ENCODE results near the gene TBL1X. TPM values are rescaled to one million over a fixed set of nuclear protein-coding genes. Genes with fewer than 3 reads are reported as not detected.

The TBL1X gene
- polyA plus RNA-seq, 1 donor (not counting 4 experiments of a cell fraction or from before 2014, with no cell fraction given) = 2.2 TPM

GRCh38 chrX:9789555-9789954 lies 324.7 kb downstream of the TBL1X start:
- H3K4me2 ChIP-seq (ENCODE audit: control insufficient read depth, extremely low read depth, insufficient read depth, low read depth, low read length) = no peak overlapping the region
- no peak for FAIRE-seq
- dilution Hi-C loops (cut with MboI; ENCODE audit: extremely low pct_ligation_motif_present, low sequenced_read_pairs) = no loop called here
- no peaks in the 10 kb centered on the region for H3K9me1 ChIP-seq (ENCODE audit: control insufficient read depth, extremely low read depth, insufficient read depth, low read length)
- no peaks in the 10 kb centered on the region for H3K9me3 ChIP-seq (ENCODE audit: control insufficient read depth, low read depth, low read length)
- no peak overlapping the region for H2AFZ ChIP-seq (ENCODE audit: control insufficient read depth, low read length)
- no peaks in the 10 kb centered on the region for H3K36me3 ChIP-seq (ENCODE audit: control insufficient read depth in 2 of 2, extremely low read depth in 1 of 2, insufficient read depth in 2 of 2, low read length in 2 of 2)
- no peak for DNase-seq (ENCODE audit: low read depth, low spot score)
- no peaks in the 10 kb centered on the region for H3K79me2 ChIP-seq (ENCODE audit: control insufficient read depth, insufficient read depth, low read length)
- no peaks in the 10 kb centered on the region for H3K27me3 ChIP-seq (ENCODE audit: control insufficient read depth, extremely low read depth, insufficient read depth, low read length)
- TF ChIP-seq CTCF (optimal IDR thresholded peaks at IDR 0.05 in 1 of 3, IDR thresholded peaks at IDR 0.05 in 1 of 3, conservative IDR thresholded peaks at IDR 0.05 in 1 of 3; ENCODE audit: extremely low read depth in 1 of 3, insufficient read depth in 2 of 3, low read length in 3 of 3) (no peak), EZH2 (IDR thresholded peaks at IDR 0.05; ENCODE audit: low read length) (no peak)
- H3K4me3 ChIP-seq (ENCODE audit: control insufficient read depth in 2 of 3, extremely low read depth in 1 of 3, insufficient read depth in 2 of 3, low read depth in 1 of 3, low read length in 3 of 3) = no peak overlapping the region
- no peak overlapping the region for H3K9ac ChIP-seq (ENCODE audit: control insufficient read depth, extremely low read depth, insufficient read depth, low read length)
- no peak overlapping the region for H3K27ac ChIP-seq (ENCODE audit: control insufficient read depth, insufficient read depth, low read length)
- peaks cover 15% of the 10 kb centered on the region for H3K4me1 ChIP-seq (ENCODE audit: control insufficient read depth, extremely low read depth, insufficient read depth, low read length)
- no peaks in the 10 kb centered on the region for H4K20me1 ChIP-seq (ENCODE audit: control insufficient read depth, extremely low read depth, insufficient read depth, low read length)

Data from keratinocyte (primary cell).